MM.1S (cell line): ENCODE data around the gene NCOR2.

Experiments
- EZH2 ChIP-seq: fragments of 300-600 bp; sonication (generic); optimal IDR thresholded peaks from 2 replicates; pipeline ENCODE3; 2017; ENCODE audit warnings: low read depth, mild to moderate bottlenecking, antibody characterized with exemption, low read length, mixed read lengths
- EZH2phosphoT487 ChIP-seq: fragments of 300-600 bp; sonication (generic); IDR thresholded peaks from 2 replicates; pipeline ENCODE4 v1.6.1; 2018; ENCODE audit warnings: antibody characterized with exemption, low read length
- TF ChIP-seq, protein P1 (sequence below): fragments of 300-600 bp; sonication (generic); IDR thresholded peaks from 2 replicates; pipeline ENCODE4 v1.5.1; 2016; ENCODE audit warnings: antibody characterized with exemption, low read length, mixed read lengths

DNA sequence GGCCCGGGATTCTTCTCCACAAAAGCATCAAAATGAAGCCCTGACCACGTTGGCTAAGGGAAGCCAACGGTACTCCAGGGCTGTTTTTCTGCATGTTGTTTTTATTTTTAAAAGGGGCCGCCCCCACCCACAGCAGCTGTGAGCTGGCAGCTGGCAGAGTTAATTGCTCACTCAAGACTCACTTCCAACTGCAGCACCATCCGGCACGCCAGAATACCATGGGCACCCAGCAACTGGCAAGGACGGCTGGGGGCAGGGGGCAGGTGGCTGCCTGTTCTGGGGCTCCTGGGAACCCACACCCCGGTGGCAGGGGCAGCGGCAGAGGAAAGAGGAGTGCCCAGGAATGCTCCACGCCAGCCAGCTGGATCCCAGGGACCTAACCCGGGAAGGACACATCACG lies 44.3 kb downstream of the NCOR2 start:
- TF ChIP-seq EZH2 (no peak), EZH2phosphoT487 (no peak)
- TF ChIP-seq, protein P1, sequence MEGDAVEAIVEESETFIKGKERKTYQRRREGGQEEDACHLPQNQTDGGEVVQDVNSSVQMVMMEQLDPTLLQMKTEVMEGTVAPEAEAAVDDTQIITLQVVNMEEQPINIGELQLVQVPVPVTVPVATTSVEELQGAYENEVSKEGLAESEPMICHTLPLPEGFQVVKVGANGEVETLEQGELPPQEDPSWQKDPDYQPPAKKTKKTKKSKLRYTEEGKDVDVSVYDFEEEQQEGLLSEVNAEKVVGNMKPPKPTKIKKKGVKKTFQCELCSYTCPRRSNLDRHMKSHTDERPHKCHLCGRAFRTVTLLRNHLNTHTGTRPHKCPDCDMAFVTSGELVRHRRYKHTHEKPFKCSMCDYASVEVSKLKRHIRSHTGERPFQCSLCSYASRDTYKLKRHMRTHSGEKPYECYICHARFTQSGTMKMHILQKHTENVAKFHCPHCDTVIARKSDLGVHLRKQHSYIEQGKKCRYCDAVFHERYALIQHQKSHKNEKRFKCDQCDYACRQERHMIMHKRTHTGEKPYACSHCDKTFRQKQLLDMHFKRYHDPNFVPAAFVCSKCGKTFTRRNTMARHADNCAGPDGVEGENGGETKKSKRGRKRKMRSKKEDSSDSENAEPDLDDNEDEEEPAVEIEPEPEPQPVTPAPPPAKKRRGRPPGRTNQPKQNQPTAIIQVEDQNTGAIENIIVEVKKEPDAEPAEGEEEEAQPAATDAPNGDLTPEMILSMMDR, result no peak
